ENCODE results near the gene CHIC1. TPM values are rescaled to one million over a fixed set of nuclear protein-coding genes. Genes with fewer than 3 reads are reported as not detected.
"Not testable (repeated sequence)": the region's sequence is repeated elsewhere in the genome, so short reads cannot be mapped to it uniquely, and the experiment has no call there.

Gene CHIC1
- 7.6 and 8.9 TPM in 2 replicates for total RNA-seq (ENCODE audit: low replicate concordance)
- long read RNA-seq, full-length matches to known transcripts = 2 of 6 reads
- long read RNA-seq, partial matches to known transcripts = 0 of 6 reads
- long read RNA-seq, other reads (novel, unspliced or antisense) = 4 of 6 reads

DNA sequence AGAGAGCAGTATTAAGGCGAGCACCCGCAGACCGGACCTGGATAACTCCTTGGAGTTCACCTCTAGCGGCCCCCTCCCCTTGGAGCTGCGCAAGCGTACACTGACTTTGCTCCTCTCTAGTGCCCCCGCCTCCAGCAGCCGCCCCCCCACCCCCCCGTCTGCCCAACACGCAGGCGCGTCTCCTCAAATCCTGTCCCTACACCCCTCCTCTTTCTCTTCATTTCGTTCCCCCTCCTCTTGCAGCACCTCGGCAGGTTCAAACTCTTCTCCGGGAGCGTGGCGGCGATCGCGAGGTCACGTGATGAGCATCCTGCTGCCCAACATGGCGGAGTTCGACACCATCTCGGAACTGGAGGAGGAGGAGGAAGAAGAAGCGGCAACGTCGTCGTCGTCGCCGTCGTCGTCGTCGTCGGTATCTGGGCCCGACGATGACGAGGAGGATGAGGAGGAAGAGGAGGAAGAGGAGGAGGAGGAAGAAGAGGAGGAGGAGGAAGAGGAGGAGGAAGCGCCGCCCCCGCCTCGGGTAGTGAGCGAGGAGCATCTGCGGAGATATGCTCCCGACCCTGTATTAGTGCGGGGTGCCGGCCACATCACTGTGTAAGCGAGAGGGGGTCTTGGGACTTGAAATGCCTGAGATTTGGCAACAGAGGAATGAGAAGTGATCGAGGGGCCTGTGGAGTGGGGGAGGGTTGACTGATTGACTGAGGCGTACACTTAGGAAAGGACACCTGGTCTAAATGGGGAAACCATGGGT, at the start of gene CHIC1:
TSS of gene CHIC1 (plus strand) at position 214 of the 754 bp plus-strand sequence. CDS start at position 302, 88 bp downstream.
- Mint-ChIP-seq H3K36me3 (no peaks in the 10 kb centered on the region), H3K9me3 (no peaks in the 10 kb centered on the region)
- DNase-seq (ENCODE audit: extremely low spot score, unreplicated experiment) = peak; percentile 74

DNA sequence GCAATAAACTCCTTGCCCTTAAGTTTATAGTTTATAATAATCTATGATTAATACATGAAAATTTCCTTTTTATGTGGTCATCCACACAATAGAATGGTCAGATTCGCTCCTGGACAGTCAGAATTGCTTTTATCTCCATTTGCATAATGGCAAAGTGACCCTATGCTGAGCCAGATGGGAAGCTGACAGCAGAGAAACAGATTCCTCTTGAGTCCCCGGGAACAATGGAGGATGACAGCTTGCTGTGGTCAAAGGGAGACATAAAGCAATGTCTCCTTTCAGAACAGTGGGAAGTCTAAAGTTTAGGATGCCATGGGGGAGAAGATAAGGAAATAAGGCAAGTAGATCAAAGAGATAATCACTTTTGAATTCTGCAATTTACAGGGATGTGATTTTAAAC, 40.2 kb upstream of the CHIC1 start:
- not testable (repeated sequence) for DNase-seq (ENCODE audit: extremely low spot score, unreplicated experiment); H3K9me3 Mint-ChIP-seq; H3K4me3 Mint-ChIP-seq; H3K27ac Mint-ChIP-seq; H3K4me1 Mint-ChIP-seq (ENCODE audit: unreplicated experiment); H3K36me3 Mint-ChIP-seq
- peaks cover 15% of the 10 kb centered on the region for H3K27me3 Mint-ChIP-seq

More for the DNA sequence above, at the start of gene CHIC1:
- Mint-ChIP-seq H3K27ac (peak within 1 kb of the TSS; percentile 95), H3K4me3 (peak within 1 kb of the TSS; percentile 97), H3K27me3 (no peaks in the 10 kb centered on the region), H3K4me1 (ENCODE audit: unreplicated experiment) (no peaks in the 10 kb centered on the region)
- TF ChIP-seq, protein P1, sequence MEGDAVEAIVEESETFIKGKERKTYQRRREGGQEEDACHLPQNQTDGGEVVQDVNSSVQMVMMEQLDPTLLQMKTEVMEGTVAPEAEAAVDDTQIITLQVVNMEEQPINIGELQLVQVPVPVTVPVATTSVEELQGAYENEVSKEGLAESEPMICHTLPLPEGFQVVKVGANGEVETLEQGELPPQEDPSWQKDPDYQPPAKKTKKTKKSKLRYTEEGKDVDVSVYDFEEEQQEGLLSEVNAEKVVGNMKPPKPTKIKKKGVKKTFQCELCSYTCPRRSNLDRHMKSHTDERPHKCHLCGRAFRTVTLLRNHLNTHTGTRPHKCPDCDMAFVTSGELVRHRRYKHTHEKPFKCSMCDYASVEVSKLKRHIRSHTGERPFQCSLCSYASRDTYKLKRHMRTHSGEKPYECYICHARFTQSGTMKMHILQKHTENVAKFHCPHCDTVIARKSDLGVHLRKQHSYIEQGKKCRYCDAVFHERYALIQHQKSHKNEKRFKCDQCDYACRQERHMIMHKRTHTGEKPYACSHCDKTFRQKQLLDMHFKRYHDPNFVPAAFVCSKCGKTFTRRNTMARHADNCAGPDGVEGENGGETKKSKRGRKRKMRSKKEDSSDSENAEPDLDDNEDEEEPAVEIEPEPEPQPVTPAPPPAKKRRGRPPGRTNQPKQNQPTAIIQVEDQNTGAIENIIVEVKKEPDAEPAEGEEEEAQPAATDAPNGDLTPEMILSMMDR (conservative IDR thresholded peaks at IDR 0.05) = no peak

DNA sequence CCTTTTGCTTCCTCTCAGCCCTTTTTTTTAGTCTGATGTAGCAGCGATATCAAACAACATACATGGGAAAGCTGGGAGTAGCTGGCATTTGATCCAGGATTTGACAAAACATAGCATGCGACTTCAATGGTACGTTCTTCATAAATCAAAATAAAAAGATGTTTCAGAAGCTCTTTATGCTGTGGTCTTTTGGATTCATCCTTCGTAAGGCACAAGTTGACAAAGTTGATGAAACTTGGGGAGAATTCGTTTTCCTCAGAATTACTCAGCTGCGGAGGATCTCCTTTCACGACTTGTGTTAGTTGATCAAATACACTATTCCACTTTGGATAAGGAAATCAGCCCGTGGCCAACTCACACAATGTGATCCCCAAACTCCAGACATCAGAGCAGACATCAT, 38.1 kb upstream of the CHIC1 start:
- no peaks in the 10 kb centered on the region for H3K36me3 Mint-ChIP-seq
- H3K4me1 Mint-ChIP-seq (ENCODE audit: unreplicated experiment) = no peaks in the 10 kb centered on the region
- TF ChIP-seq, protein P1 (conservative IDR thresholded peaks at IDR 0.05) = no peak
- no peak overlapping the region for H3K4me3 Mint-ChIP-seq
- peaks cover 15% of the 10 kb centered on the region for H3K27me3 Mint-ChIP-seq
- peaks cover 9% of the 10 kb centered on the region for H3K9me3 Mint-ChIP-seq
- no peak for DNase-seq (ENCODE audit: extremely low spot score, unreplicated experiment)
- H3K27ac Mint-ChIP-seq = no peak overlapping the region

DNA sequence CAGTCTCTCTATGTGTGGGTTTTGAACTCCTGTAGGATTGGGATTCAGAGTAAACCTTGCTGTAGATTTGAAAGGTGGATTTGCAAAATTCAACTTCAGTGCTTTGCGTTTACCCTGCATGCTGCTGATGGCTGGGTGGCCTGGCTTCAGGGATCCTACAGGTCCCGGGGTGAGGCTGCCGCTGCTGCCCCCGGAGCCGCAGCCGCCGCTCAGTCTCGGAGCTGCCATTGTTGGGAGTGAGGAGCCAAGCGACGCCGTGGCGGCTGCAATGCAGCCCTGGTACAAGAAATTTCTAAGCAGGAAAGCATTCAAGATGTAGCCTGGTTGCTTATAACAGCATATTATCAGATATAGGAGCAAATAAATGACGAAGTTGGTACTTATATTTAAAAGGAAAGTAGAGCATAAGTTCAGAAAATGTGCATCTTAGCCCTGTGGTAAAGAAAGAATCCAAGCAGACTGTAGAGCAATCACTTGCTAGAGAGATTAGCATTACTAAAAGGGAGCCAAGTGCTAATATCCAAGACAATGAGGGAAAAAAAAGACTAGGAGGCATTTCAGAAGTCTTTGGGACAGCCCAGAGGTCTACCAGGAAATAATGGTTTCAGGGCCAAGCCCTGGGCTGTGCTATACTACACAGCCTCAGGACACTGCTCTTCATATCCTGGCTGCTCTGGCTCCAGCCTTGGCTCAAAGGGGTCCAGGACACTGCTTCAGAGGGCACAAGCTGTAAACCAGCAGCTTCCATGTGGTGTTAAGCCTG, 36.9 kb upstream of the CHIC1 start:
- Mint-ChIP-seq H3K27ac (no peak overlapping the region), H3K4me3 (no peak overlapping the region)
- no peak for DNase-seq (ENCODE audit: extremely low spot score, unreplicated experiment)

DNA sequence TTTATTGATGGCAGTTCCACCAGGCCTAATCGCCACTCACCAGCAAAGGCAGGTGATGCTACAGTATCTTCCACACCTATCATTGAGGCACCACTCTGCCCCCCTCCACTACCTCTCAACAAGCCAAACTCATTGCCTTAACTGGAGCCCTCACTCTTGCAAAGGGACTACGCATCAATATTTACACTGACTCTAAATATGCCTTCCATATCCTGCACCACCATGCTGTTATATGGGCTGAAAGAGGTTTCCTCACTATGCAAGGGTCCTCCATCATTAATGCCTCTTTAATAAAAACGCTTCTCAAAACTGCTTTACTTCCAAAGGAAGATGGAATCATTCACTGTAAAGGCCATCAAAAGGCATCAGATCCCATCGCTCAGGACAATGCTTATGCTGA, 31.3 kb upstream of the CHIC1 start:
- H3K36me3 Mint-ChIP-seq; H3K4me3 Mint-ChIP-seq; H3K27me3 Mint-ChIP-seq; H3K27ac Mint-ChIP-seq; H3K4me1 Mint-ChIP-seq (ENCODE audit: unreplicated experiment); DNase-seq (ENCODE audit: extremely low spot score, unreplicated experiment): not testable (repeated sequence)
- peaks cover 15% of the 10 kb centered on the region for H3K9me3 Mint-ChIP-seq

More for the DNA sequence above, 36.9 kb upstream of the CHIC1 start:
- Mint-ChIP-seq H3K36me3 (no peaks in the 10 kb centered on the region), H3K4me1 (ENCODE audit: unreplicated experiment) (no peaks in the 10 kb centered on the region), H3K27me3 (peaks cover 15% of the 10 kb centered on the region), H3K9me3 (peaks cover 9% of the 10 kb centered on the region)
- TF ChIP-seq, protein P1 (conservative IDR thresholded peaks at IDR 0.05) = no peak

DNA sequence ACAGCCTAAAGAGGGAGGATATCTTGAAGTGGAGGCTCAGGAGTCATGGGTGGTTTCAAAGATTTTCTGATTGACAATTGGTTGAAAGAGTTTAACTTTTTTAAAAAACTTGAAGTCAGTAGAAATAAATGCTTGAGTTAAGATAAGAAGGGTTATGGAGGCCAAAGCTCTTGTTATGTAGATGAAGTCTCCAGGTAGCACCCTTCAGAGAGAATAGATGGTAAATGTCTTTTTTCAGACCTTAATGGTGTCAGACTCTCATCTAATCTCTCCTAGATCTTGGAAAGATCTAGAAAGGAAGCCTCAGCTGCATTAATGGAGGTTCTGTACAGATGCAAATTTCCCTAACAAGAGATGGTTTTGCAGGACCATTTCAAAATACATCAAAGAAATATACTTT, 6.8 kb upstream of the CHIC1 start:
- Mint-ChIP-seq H3K27ac (no peak overlapping the region), H3K9me3 (no peaks in the 10 kb centered on the region), H3K4me3 (no peak overlapping the region), H3K36me3 (no peaks in the 10 kb centered on the region), H3K27me3 (no peaks in the 10 kb centered on the region), H3K4me1 (ENCODE audit: unreplicated experiment) (no peaks in the 10 kb centered on the region)
- TF ChIP-seq, protein P1 (conservative IDR thresholded peaks at IDR 0.05) = no peak
- no peak for DNase-seq (ENCODE audit: extremely low spot score, unreplicated experiment)

Data from type B pancreatic cell (in vitro differentiated cells).